Astrocyte (in vitro differentiated cells and primary cell): Measurements from ENCODE around the gene HSFX1.
"Not testable (repeated sequence)": the region's sequence is repeated elsewhere in the genome, so short reads cannot be mapped to it uniquely, and the experiment has no call there.

ENCODE experiments used
- EZH2 ChIP-seq: IDR thresholded peaks from 2 replicates; pipeline ENCODE4 v1.6.1; 2012; ENCODE audit warnings: mild to moderate bottlenecking, low read length, inconsistent platforms; ENCODE audit not compliant: insufficient read depth
- TF ChIP-seq, protein P1 (sequence below): IDR thresholded peaks from 2 replicates; pipeline ENCODE4 v1.5.1; 2011; ENCODE audit warnings: low read depth, mild to moderate bottlenecking, inconsistent platforms, low read length, moderate library complexity; ENCODE audit not compliant: insufficient read depth

GRCh38 chrX:149781727-149782126 is 7.9 kb downstream of the HSFX1 start, which contains the start of gene MAGEA9:
- TF ChIP-seq, protein P1, sequence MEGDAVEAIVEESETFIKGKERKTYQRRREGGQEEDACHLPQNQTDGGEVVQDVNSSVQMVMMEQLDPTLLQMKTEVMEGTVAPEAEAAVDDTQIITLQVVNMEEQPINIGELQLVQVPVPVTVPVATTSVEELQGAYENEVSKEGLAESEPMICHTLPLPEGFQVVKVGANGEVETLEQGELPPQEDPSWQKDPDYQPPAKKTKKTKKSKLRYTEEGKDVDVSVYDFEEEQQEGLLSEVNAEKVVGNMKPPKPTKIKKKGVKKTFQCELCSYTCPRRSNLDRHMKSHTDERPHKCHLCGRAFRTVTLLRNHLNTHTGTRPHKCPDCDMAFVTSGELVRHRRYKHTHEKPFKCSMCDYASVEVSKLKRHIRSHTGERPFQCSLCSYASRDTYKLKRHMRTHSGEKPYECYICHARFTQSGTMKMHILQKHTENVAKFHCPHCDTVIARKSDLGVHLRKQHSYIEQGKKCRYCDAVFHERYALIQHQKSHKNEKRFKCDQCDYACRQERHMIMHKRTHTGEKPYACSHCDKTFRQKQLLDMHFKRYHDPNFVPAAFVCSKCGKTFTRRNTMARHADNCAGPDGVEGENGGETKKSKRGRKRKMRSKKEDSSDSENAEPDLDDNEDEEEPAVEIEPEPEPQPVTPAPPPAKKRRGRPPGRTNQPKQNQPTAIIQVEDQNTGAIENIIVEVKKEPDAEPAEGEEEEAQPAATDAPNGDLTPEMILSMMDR = not testable (repeated sequence)
- TF ChIP-seq EZH2 = not testable (repeated sequence)
